ENCODE data around the gene OTOP1. TPM values are rescaled to one million over a fixed set of nuclear protein-coding genes. Genes with fewer than 3 reads are reported as not detected.
"Not testable (repeated sequence)": the region's sequence is repeated elsewhere in the genome, so short reads cannot be mapped to it uniquely, and the experiment has no call there.

The OTOP1 gene
- total RNA-seq, 3 donors from 2014 or later (not counting 1 experiment from before 2014, with no cell fraction given), result not detected

GRCh38 chr4:4162186-4162585 is 64.5 kb downstream of the OTOP1 start:
- H3K27ac Mint-ChIP-seq; DNase-seq; intact Hi-C loops (cut with micrococcal nuclease); H3K9me3 ChIP-seq (ENCODE audit: control insufficient read depth, insufficient read depth, low read length); H3K9me3 Mint-ChIP-seq; H3K36me3 Mint-ChIP-seq; H3K27ac ChIP-seq (ENCODE audit: low read length); ATAC-seq; H3K4me1 Mint-ChIP-seq; H3K27me3 ChIP-seq (ENCODE audit: control insufficient read depth, insufficient read depth, low read length); H3K36me3 ChIP-seq (ENCODE audit: control insufficient read depth, insufficient read depth, low read length); H3K4me3 Mint-ChIP-seq; H3K27me3 Mint-ChIP-seq (ENCODE audit: low read depth in 2 of 2); H3K4me3 ChIP-seq (ENCODE audit: low read length); H3K4me1 ChIP-seq (ENCODE audit: control insufficient read depth, insufficient read depth, low read length): not testable (repeated sequence)
- WGBS (ENCODE audit: insufficient coverage), result 66% methylated on average over 7 of the region's 7 CpGs

GRCh38 chr4:4160956-4161665 is 65.6 kb downstream of the OTOP1 start:
- intact Hi-C loops (cut with micrococcal nuclease); H3K27me3 ChIP-seq (ENCODE audit: control insufficient read depth, insufficient read depth, low read length); H3K36me3 Mint-ChIP-seq; ATAC-seq; H3K4me1 Mint-ChIP-seq; DNase-seq; H3K4me1 ChIP-seq (ENCODE audit: control insufficient read depth, insufficient read depth, low read length); H3K4me3 Mint-ChIP-seq; H3K9me3 ChIP-seq (ENCODE audit: control insufficient read depth, insufficient read depth, low read length); H3K36me3 ChIP-seq (ENCODE audit: control insufficient read depth, insufficient read depth, low read length); H3K27ac ChIP-seq (ENCODE audit: low read length); H3K27ac Mint-ChIP-seq; H3K27me3 Mint-ChIP-seq (ENCODE audit: low read depth in 2 of 2); H3K4me3 ChIP-seq (ENCODE audit: low read length); H3K9me3 Mint-ChIP-seq: not testable (repeated sequence)
- WGBS (ENCODE audit: insufficient coverage), result 63% methylated on average over 15 of the region's 17 CpGs

GRCh38 chr4:4145622-4146021 is 81.1 kb downstream of the OTOP1 start:
- intact Hi-C loops (cut with micrococcal nuclease); H3K4me3 ChIP-seq (ENCODE audit: low read length); H3K4me1 ChIP-seq (ENCODE audit: control insufficient read depth, insufficient read depth, low read length); H3K36me3 Mint-ChIP-seq; H3K27ac ChIP-seq (ENCODE audit: low read length); H3K36me3 ChIP-seq (ENCODE audit: control insufficient read depth, insufficient read depth, low read length); H3K27ac Mint-ChIP-seq; H3K27me3 ChIP-seq (ENCODE audit: control insufficient read depth, insufficient read depth, low read length); ATAC-seq; H3K4me3 Mint-ChIP-seq; H3K9me3 Mint-ChIP-seq; H3K9me3 ChIP-seq (ENCODE audit: control insufficient read depth, insufficient read depth, low read length); H3K4me1 Mint-ChIP-seq: not testable (repeated sequence)
- H3K27me3 Mint-ChIP-seq (ENCODE audit: low read depth in 2 of 2), result peaks cover 0 to 28% of the 10 kb centered on the region in 2 donors
- peak; percentile 24 to 30 for DNase-seq
- WGBS (ENCODE audit: insufficient coverage), result 0% methylated on average over 1 of the region's 8 CpGs
- peak; percentile 24 for TF ChIP-seq CTCF (IDR thresholded peaks at IDR 0.05)

GRCh38 chr4:4143376-4143775 is 83.4 kb downstream of the OTOP1 start:
- H3K36me3 ChIP-seq (ENCODE audit: control insufficient read depth, insufficient read depth, low read length); DNase-seq; H3K27ac Mint-ChIP-seq; H3K27me3 ChIP-seq (ENCODE audit: control insufficient read depth, insufficient read depth, low read length); H3K36me3 Mint-ChIP-seq; H3K27ac ChIP-seq (ENCODE audit: low read length); H3K4me1 ChIP-seq (ENCODE audit: control insufficient read depth, insufficient read depth, low read length); H3K4me1 Mint-ChIP-seq; H3K9me3 Mint-ChIP-seq; H3K9me3 ChIP-seq (ENCODE audit: control insufficient read depth, insufficient read depth, low read length); ATAC-seq; H3K4me3 Mint-ChIP-seq; H3K4me3 ChIP-seq (ENCODE audit: low read length); intact Hi-C loops (cut with micrococcal nuclease): not testable (repeated sequence)
- 3% methylated on average over 46 of the region's 47 CpGs for WGBS (ENCODE audit: insufficient coverage)
- peaks cover 0 to 28% of the 10 kb centered on the region in 2 donors for H3K27me3 Mint-ChIP-seq (ENCODE audit: low read depth in 2 of 2)

GRCh38 chr4:4142679-4143078 is 84.0 kb downstream of the OTOP1 start:
- not testable (repeated sequence) for H3K4me3 Mint-ChIP-seq

GRCh38 chr4:4141186-4141585 is 85.5 kb downstream of the OTOP1 start:
- H3K27ac ChIP-seq (ENCODE audit: low read length); H3K27me3 ChIP-seq (ENCODE audit: control insufficient read depth, insufficient read depth, low read length); H3K9me3 Mint-ChIP-seq; DNase-seq; H3K4me3 ChIP-seq (ENCODE audit: low read length); ATAC-seq; H3K4me3 Mint-ChIP-seq; H3K36me3 ChIP-seq (ENCODE audit: control insufficient read depth, insufficient read depth, low read length); H3K27ac Mint-ChIP-seq; H3K4me1 ChIP-seq (ENCODE audit: control insufficient read depth, insufficient read depth, low read length); intact Hi-C loops (cut with micrococcal nuclease); H3K4me1 Mint-ChIP-seq; H3K36me3 Mint-ChIP-seq; H3K9me3 ChIP-seq (ENCODE audit: control insufficient read depth, insufficient read depth, low read length): not testable (repeated sequence)
- H3K27me3 Mint-ChIP-seq (ENCODE audit: low read depth in 2 of 2), result peaks cover 0 to 27% of the 10 kb centered on the region in 2 donors
- WGBS (ENCODE audit: insufficient coverage), result 86% methylated on average over 11 of the region's 11 CpGs

More at GRCh38 chr4:4142679-4143078, 84.0 kb downstream of the OTOP1 start:
- H3K9me3 Mint-ChIP-seq; H3K4me1 Mint-ChIP-seq; H3K27ac Mint-ChIP-seq; H3K36me3 ChIP-seq (ENCODE audit: control insufficient read depth, insufficient read depth, low read length); H3K9me3 ChIP-seq (ENCODE audit: control insufficient read depth, insufficient read depth, low read length); H3K27ac ChIP-seq (ENCODE audit: low read length); intact Hi-C loops (cut with micrococcal nuclease); H3K27me3 ChIP-seq (ENCODE audit: control insufficient read depth, insufficient read depth, low read length); H3K4me1 ChIP-seq (ENCODE audit: control insufficient read depth, insufficient read depth, low read length); H3K36me3 Mint-ChIP-seq; ATAC-seq; H3K4me3 ChIP-seq (ENCODE audit: low read length): not testable (repeated sequence)
- peak in 1 of 2 donors; percentile 11 for DNase-seq
- peaks cover 0 to 28% of the 10 kb centered on the region in 2 donors for H3K27me3 Mint-ChIP-seq (ENCODE audit: low read depth in 2 of 2)
- 5% methylated on average over 18 of the region's 25 CpGs for WGBS (ENCODE audit: insufficient coverage)
